Stimulated activated naive CD8-positive, alpha-beta T cell treated with anti-CD3 and anti-CD28 coated beads, Interleukin-15, amount 100 ng/mL, for 72 hours (primary cell): ENCODE data around the gene HRH3.

Source experiments
- ATAC-seq: fragments of 150-1000 bp; cut with Tn5 transposase; 2 replicates; pipeline ENCODE4 v1.10.0; 2021; ENCODE audit warnings: mild to moderate bottlenecking, moderate library complexity
- DNase-seq, 2 donors: peaks; one replicate each; pipeline ENCODE4 v3.0.0; 2021 to 2022
- H3K27ac Mint-ChIP-seq, 2 donors: one replicate each; pipeline ENCODE4 v1.8.0; 2022; ENCODE audit warnings: mild to moderate bottlenecking in 2 of 2, mixed read lengths in 2 of 2, moderate library complexity in 2 of 2
- H3K27me3 Mint-ChIP-seq: one replicate; pipeline ENCODE4 v1.8.0; 2022; ENCODE audit warnings: mixed read lengths
- H3K4me1 Mint-ChIP-seq: one replicate; pipeline ENCODE4 v1.8.0; 2022; ENCODE audit warnings: mild to moderate bottlenecking, mixed read lengths
- H3K4me3 Mint-ChIP-seq, 2 donors: one replicate each; pipeline ENCODE4 v1.8.0; 2022; ENCODE audit warnings: mild to moderate bottlenecking in 2 of 2, mixed read lengths in 2 of 2, moderate library complexity in 1 of 2
- H3K9me3 Mint-ChIP-seq, 2 donors: one replicate each; pipeline ENCODE4 v1.8.0; 2022; ENCODE audit warnings: mixed read lengths in 2 of 2

Gene HRH3

DNA sequence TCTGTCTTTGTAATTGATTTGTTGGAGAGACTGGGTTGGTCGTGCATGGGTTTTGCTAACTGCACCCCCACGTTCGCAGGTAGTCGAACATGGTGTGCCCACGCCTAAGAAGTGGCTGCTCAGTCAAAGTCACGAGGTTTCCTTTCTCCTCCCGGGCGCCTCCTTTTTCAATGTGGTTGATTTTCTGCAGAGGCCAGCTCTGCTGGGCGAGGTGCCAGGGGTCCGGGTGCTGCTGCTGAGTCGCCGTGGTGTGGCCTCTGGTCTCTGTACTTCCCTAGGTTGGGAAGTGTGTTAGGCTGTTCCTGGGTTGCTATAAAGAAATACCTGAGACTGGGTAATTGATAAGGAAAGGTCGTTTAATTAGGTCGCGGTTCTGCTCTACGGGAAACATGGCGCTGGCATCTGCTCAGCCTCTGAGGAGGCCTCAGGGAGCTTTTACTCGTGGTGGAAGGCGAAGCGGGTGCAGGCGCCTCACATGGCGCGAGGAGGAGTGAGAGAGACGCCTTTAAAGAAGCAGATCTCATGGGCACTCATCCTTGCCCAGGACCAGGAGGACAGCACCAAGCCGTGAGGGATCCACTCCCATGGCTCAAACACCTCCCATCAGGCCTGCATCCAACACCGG, 32.4 kb upstream of the HRH3 start:
- peaks cover 20% of the 10 kb centered on the region for H3K4me1 Mint-ChIP-seq
- H3K4me3 Mint-ChIP-seq, result no peak overlapping the region
- DNase-seq (no peak), ATAC-seq (no peak)
- no peaks in the 10 kb centered on the region for H3K27me3 Mint-ChIP-seq
- no peaks in the 10 kb centered on the region for H3K9me3 Mint-ChIP-seq
- H3K27ac Mint-ChIP-seq, result no peak overlapping the region

DNA sequence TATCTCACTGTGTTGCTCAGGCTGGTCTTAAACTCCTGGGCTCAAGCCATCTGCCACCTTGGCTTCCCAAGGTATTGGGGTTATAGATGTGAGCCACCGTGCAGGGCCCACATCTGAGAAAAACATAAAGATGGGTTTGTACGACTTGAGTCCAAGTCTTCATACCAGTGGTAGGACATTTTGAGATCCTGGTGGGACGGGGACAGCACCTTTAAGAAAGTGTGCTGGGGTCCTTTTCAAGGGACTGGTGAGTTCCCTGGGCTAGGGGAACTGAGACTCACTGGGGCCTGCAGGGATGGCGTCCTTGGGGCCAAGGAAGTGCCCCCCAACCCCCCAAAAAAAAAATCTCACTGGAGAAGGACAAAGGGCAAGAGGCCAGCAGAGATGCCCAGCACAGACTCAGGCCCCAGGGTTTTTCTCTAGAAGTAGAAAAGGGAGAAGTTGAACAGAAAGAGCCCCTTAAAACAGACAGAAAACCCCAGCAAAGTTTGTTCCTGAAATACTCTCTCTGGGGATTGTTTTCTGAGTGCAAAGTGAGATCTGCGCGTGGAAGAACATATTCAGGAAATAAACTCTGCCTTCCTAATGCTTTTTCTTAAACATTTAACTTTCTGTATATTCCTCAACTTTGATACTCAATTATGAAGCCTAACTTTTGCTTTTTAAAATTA, 28.9 kb upstream of the HRH3 start:
- Mint-ChIP-seq H3K9me3 (no peaks in the 10 kb centered on the region), H3K27ac (no peak overlapping the region), H3K4me3 (no peak overlapping the region), H3K27me3 (no peaks in the 10 kb centered on the region), H3K4me1 (peaks cover 44% of the 10 kb centered on the region)
- DNase-seq (no peak), ATAC-seq (no peak)

DNA sequence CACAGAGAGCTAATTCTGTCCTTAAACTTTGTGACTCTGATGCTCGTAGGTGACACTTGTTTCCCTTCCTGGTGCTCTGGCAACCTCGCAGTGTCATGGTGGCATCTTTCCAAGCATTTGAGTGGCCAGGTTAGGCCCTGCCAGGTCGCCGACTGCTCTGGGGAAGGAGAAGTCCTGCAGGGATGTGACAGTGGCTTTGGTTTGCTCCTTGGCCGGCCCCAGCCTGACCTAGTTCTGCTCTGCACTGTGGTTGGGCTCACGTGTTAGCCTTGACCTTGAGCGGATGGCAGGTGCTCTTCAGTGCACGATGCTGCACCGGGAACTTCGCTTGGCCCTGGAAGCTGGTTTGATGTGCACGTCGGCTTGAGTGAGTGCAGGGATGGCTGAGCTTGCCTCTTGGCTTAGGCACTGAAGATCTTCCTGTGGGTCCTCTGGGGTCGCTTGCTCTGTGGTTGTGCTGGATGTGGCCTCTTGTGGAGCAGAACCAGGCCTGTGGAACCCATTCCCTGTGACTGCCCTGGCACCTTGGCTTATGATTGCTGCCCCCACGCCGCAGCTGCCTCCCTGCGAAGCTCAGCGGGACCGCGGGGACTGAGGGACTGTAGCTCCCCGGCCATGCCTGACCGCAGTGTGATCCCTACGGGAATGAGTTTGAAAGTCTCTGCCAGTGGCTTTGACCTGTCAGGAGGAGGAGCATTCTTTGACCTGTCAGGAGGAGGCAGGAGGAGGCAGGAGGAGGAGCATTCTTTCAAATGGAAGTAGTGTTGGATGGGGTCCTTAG, 27.0 kb upstream of the HRH3 start:
- Mint-ChIP-seq H3K4me1 (peaks cover 45% of the 10 kb centered on the region), H3K27ac (peak overlapping the region in 1 of 2 donors; percentile 86), H3K9me3 (no peaks in the 10 kb centered on the region), H3K27me3 (no peaks in the 10 kb centered on the region), H3K4me3 (no peak overlapping the region)
- no peak for DNase-seq
- ATAC-seq, result no peak

DNA sequence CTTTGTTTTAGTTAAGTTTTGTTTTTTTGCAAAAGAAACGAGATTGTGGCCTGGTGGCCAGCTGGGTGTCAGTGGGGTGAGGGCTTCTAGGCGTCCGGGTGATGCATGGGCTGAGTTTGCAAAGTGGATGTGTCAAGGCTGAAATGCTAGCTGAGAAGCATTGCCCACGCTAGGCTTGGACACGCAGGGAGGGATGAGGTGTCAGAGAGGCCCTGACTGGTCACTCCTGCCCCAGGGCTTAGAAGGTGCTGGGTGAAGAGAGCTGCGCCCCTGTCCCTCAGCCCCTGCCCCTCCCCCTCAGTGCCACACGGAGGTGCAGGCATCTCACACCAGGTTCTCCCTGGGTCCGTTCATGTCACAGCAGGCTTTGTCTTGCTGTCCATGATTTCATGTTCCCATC, 26.4 kb upstream of the HRH3 start:
- H3K4me1 Mint-ChIP-seq, result peaks cover 51% of the 10 kb centered on the region
- H3K9me3 Mint-ChIP-seq, result no peaks in the 10 kb centered on the region
- H3K4me3 Mint-ChIP-seq, result no peak overlapping the region
- H3K27ac Mint-ChIP-seq, result no peak overlapping the region
- no peak for ATAC-seq
- DNase-seq, result no peak
- no peaks in the 10 kb centered on the region for H3K27me3 Mint-ChIP-seq

DNA sequence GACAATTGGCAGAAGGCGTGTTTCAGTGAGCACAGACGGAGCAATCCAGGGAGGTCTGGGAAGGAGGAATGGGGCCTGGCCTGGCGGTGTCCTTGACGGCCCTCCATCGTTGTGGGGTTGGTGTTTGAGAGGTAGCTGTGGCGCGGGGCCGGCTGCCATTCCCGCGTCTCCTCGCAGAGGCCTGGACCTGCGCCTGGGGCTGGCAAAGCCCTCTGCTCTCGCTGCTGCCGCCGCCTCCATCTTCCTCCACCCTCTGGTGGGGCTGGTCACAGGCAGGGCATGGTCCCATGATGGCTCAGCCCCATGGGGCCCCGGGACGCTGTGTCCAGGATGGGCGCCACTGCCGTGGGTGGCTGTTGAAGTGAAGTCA, 25.8 kb upstream of the HRH3 start:
- H3K9me3 Mint-ChIP-seq, result no peaks in the 10 kb centered on the region
- H3K27ac Mint-ChIP-seq, result no peak overlapping the region
- peaks cover 55% of the 10 kb centered on the region for H3K4me1 Mint-ChIP-seq
- H3K4me3 Mint-ChIP-seq, result no peak overlapping the region
- ATAC-seq, result no peak
- H3K27me3 Mint-ChIP-seq, result no peaks in the 10 kb centered on the region
- no peak for DNase-seq

DNA sequence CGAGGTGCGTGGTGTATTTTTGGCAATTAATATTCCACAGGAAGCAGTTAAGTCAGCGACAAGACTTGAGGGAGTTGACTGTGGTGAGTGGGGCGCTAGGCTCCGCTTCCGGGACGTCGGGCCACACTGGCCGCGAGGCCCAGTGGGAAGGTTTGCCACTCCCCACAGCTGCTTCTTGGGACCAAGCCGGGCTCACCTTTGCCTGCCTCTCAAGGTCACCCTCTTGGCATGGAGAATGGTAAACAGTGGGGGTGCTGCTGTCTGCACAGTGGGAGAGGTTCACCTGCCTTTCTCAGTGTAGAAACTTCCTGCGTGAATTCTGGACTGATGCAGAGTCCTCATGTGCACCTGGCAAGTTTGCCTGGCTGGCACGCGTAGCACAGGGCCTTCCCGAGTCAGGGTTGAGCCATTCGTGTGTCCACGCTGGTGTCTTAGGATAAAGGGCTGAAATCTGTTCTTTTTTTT, 24.6 kb upstream of the HRH3 start:
- ATAC-seq (no peak), DNase-seq (no peak)
- Mint-ChIP-seq H3K27ac (peak overlapping the region in 1 of 2 donors; percentile 93), H3K9me3 (no peaks in the 10 kb centered on the region), H3K27me3 (no peaks in the 10 kb centered on the region), H3K4me1 (peaks cover 58% of the 10 kb centered on the region), H3K4me3 (no peak overlapping the region)

GRCh38 chr20:62243906-62244515, 23.9 kb upstream of the HRH3 start:
- peaks cover 65% of the 10 kb centered on the region for H3K4me1 Mint-ChIP-seq
- peak overlapping the region in 1 of 2 donors; percentile 93 for H3K27ac Mint-ChIP-seq
- no peak for ATAC-seq
- no peaks in the 10 kb centered on the region for H3K9me3 Mint-ChIP-seq
- H3K4me3 Mint-ChIP-seq, result peak overlapping the region in 1 of 2 donors; percentile 44
- DNase-seq, result no peak
- no peaks in the 10 kb centered on the region for H3K27me3 Mint-ChIP-seq

GRCh38 chr20:62243106-62243505, 23.0 kb upstream of the HRH3 start:
- Mint-ChIP-seq H3K27me3 (no peaks in the 10 kb centered on the region), H3K4me1 (peaks cover 65% of the 10 kb centered on the region), H3K27ac (no peak overlapping the region), H3K9me3 (no peaks in the 10 kb centered on the region), H3K4me3 (no peak overlapping the region)
- ATAC-seq (no peak), DNase-seq (no peak)

DNA sequence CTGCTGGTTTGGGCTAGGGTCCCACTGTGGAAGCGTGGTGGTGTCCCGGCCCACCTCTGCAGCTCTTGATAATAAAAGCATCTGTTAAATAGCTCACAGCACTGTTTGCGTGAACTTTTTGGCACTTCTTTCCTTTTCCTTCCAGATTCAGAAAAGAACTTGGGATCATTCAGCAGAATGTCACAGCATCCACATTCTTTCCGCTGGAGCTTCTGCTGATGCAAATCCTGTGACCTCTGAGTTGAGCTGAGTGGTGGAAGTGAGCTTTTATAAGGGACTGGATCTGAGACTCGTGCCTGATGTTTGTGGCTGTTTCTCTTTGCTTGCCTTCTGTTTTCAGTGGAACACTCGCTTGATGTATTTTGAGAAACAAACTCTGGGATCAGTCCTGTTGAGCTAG, 22.1 kb upstream of the HRH3 start:
- no peaks in the 10 kb centered on the region for H3K9me3 Mint-ChIP-seq
- no peak overlapping the region for H3K27ac Mint-ChIP-seq
- no peak overlapping the region for H3K4me3 Mint-ChIP-seq
- peaks cover 72% of the 10 kb centered on the region for H3K4me1 Mint-ChIP-seq
- no peaks in the 10 kb centered on the region for H3K27me3 Mint-ChIP-seq
- ATAC-seq, result no peak
- DNase-seq, result no peak

GRCh38 chr20:62241506-62241905, 21.4 kb upstream of the HRH3 start:
- peaks cover 65% of the 10 kb centered on the region for H3K4me1 Mint-ChIP-seq
- DNase-seq (no peak), ATAC-seq (no peak)
- H3K27me3 Mint-ChIP-seq, result no peaks in the 10 kb centered on the region
- no peak overlapping the region for H3K4me3 Mint-ChIP-seq
- H3K9me3 Mint-ChIP-seq, result no peaks in the 10 kb centered on the region
- H3K27ac Mint-ChIP-seq, result no peak overlapping the region

- Mint-ChIP-seq H3K27me3 (no peaks in the 10 kb centered on the region), H3K27ac (no peak overlapping the region), H3K4me3 (peak overlapping the region; percentile 26 to 83), H3K4me1 (peaks cover 60% of the 10 kb centered on the region), H3K9me3 (no peaks in the 10 kb centered on the region)
- ATAC-seq (no peak), DNase-seq (no peak)
Measured at GRCh38 chr20:62240020-62240685, 20.1 kb upstream of the HRH3 start.

DNA sequence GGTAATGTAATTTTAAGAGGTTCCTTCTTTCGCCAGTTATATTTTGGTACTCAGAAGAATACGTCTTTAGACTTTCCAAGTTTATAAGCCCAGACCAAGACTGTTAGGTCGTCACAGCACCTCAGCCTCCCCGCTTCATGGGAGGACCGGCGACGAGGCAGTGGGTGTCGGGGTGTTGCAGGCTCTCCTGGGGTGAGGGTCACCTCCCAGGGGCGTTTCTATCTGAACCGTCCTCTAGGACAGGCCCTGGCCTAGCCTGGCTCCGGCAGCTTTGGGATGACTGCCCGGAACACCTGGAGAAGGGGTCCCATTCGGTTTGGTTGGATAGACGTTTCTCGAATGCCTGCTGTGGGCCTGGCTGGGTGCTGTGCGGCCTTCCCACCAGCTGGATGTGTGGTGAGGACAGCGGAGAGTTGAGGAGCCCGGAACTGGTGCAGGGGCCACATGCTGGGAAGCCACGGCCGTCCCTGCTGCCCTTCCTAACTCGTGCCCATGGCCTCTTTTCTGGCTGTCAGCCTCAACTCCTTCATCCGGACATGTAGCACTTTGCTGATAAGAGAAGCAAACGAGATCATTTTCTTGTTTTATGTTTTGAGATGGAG, 19.3 kb upstream of the HRH3 start:
- no peak for DNase-seq
- peak overlapping the region; percentile 83 to 86 for H3K4me3 Mint-ChIP-seq
- ATAC-seq, result no peak
- H3K4me1 Mint-ChIP-seq, result peaks cover 54% of the 10 kb centered on the region
- peak overlapping the region; percentile 88 to 94 for H3K27ac Mint-ChIP-seq
- peaks cover 6% of the 10 kb centered on the region for H3K27me3 Mint-ChIP-seq
- H3K9me3 Mint-ChIP-seq, result no peaks in the 10 kb centered on the region

GRCh38 chr20:62238569-62239277, 18.6 kb upstream of the HRH3 start:
- H3K4me3 Mint-ChIP-seq, result peak overlapping the region; percentile 83 to 88
- peaks cover 6% of the 10 kb centered on the region for H3K27me3 Mint-ChIP-seq
- peaks cover 47% of the 10 kb centered on the region for H3K4me1 Mint-ChIP-seq
- peak; percentile 8 for ATAC-seq
- no peaks in the 10 kb centered on the region for H3K9me3 Mint-ChIP-seq
- H3K27ac Mint-ChIP-seq, result peak overlapping the region; percentile 88 to 94
- DNase-seq, result no peak

DNA sequence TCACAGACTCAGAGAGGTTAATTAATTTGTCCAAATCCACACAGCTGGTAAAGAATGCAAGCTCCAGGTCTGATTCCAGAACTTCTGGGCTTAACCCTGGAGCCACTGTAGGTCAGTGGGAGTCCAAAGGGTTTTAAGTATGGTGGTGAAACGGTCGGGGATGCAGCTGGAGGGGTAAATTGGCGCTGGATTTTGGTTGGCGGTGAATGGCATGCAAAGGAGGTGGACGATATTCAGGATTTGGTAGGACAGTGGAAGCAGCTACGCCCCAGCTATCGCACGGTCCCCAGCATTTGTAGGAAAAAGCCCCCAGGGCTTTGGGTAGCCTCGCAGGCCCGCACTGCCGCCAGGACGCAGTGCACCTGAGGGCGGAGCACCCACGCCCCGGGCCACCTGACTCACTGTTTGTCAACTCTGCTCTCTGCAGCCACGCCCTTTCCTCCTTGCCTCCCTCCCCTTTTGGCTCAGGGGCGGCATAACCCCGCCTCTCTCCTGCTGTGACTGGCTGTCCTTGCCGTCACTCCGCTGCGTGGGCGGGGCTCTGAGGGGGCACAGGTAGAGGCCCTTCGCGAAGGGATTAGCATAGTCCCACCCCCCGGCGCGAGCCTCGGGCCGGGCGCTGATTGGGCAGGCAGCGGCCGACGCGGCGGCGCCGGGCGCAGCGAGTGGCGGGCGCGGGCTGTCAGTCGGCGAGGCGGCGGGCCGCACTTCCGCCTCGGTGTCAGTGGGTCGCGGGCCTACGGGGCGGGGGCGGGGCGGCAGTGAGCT, 17.9 kb upstream of the HRH3 start, which contains the start of gene OSBPL2:
Gene OSBPL2, plus strand, starts transcription at position 721 of the 768 bp plus-strand sequence. CDS start 17,664 bp downstream, outside the sequence.
- Mint-ChIP-seq H3K4me3 (peak within 1 kb of the TSS; percentile 88 to 91), H3K9me3 (no peaks in the 10 kb centered on the region), H3K4me1 (peaks cover 46% of the 10 kb centered on the region), H3K27me3 (peaks cover 6% of the 10 kb centered on the region), H3K27ac (peak within 1 kb of the TSS; percentile 88 to 94)
- peak; percentile 100 for DNase-seq
- peak; percentile 99 for ATAC-seq
